Memory B cell (primary cell): ENCODE results near the gene PKD2L1.
A peak's percentile ranks its signal among the peaks of the same experiment; 100 is the strongest.
"Not testable (repeated sequence)": the region's sequence is repeated elsewhere in the genome, so short reads cannot be mapped to it uniquely, and the experiment has no call there.

Experiments used
- ATAC-seq: fragments of 150-1000 bp; cut with Tn5 transposase; 2 replicates; pipeline ENCODE4 v1.10.0; 2021; ENCODE audit warnings: low read depth, mild to moderate bottlenecking, moderate library complexity
- DNase-seq, 2 donors: peaks; one replicate each; pipeline ENCODE4 v3.0.0; 2022; ENCODE audit warnings: low spot score in 2 of 2
- H3K27ac Mint-ChIP-seq: one replicate; pipeline ENCODE4 v1.8.0; 2022; ENCODE audit warnings: mild to moderate bottlenecking, moderate library complexity, mixed read lengths
- H3K27me3 Mint-ChIP-seq: one replicate; pipeline ENCODE4 v1.8.0; 2022; ENCODE audit warnings: mixed read lengths
- H3K36me3 Mint-ChIP-seq: one replicate; pipeline ENCODE4 v1.8.0; 2022; ENCODE audit warnings: mild to moderate bottlenecking, mixed read lengths
- H3K4me1 Mint-ChIP-seq: one replicate; pipeline ENCODE4 v1.8.0; 2022; ENCODE audit warnings: mixed read lengths
- H3K4me3 Mint-ChIP-seq: one replicate; pipeline ENCODE4 v1.8.0; 2022; ENCODE audit warnings: mild to moderate bottlenecking, moderate library complexity, mixed read lengths
- H3K9me3 Mint-ChIP-seq: one replicate; pipeline ENCODE4 v1.8.0; 2022; ENCODE audit warnings: mixed read lengths

Gene PKD2L1

GRCh38 chr10:100293066-100293465, 37.0 kb downstream of the PKD2L1 start:
- Mint-ChIP-seq H3K36me3 (no peaks in the 10 kb centered on the region), H3K9me3 (no peaks in the 10 kb centered on the region), H3K27me3 (peaks cover 13% of the 10 kb centered on the region), H3K4me3 (no peak overlapping the region), H3K4me1 (peaks cover 4% of the 10 kb centered on the region), H3K27ac (no peak overlapping the region)
- no peak for DNase-seq
- ATAC-seq: no peak

GRCh38 chr10:100292300-100292699, 37.7 kb downstream of the PKD2L1 start:
- H3K27ac Mint-ChIP-seq, H3K9me3 Mint-ChIP-seq, DNase-seq, ATAC-seq, H3K4me1 Mint-ChIP-seq, H3K4me3 Mint-ChIP-seq, H3K36me3 Mint-ChIP-seq: not testable (repeated sequence)
- H3K27me3 Mint-ChIP-seq: peaks cover 13% of the 10 kb centered on the region

GRCh38 chr10:100291356-100291755, 38.7 kb downstream of the PKD2L1 start:
- DNase-seq (no peak), ATAC-seq (no peak)
- Mint-ChIP-seq H3K9me3 (no peaks in the 10 kb centered on the region), H3K4me3 (no peak overlapping the region), H3K27me3 (peaks cover 13% of the 10 kb centered on the region), H3K36me3 (no peaks in the 10 kb centered on the region), H3K4me1 (peaks cover 8% of the 10 kb centered on the region), H3K27ac (no peak overlapping the region)

GRCh38 chr10:100289641-100290040, 40.4 kb downstream of the PKD2L1 start:
- no peak for DNase-seq
- ATAC-seq: no peak
- Mint-ChIP-seq H3K4me1 (peaks cover 20% of the 10 kb centered on the region), H3K9me3 (no peaks in the 10 kb centered on the region), H3K4me3 (no peak overlapping the region), H3K27ac (no peak overlapping the region), H3K27me3 (peaks cover 7% of the 10 kb centered on the region), H3K36me3 (peaks cover 1% of the 10 kb centered on the region)

- DNase-seq (no peak), ATAC-seq (no peak)
- Mint-ChIP-seq H3K9me3 (no peaks in the 10 kb centered on the region), H3K4me1 (peaks cover 22% of the 10 kb centered on the region), H3K27ac (no peak overlapping the region), H3K27me3 (peaks cover 5% of the 10 kb centered on the region), H3K4me3 (no peak overlapping the region), H3K36me3 (peaks cover 2% of the 10 kb centered on the region)
Measured at GRCh38 chr10:100288196-100288595, 41.8 kb downstream of the PKD2L1 start.

- Mint-ChIP-seq H3K27ac (peak overlapping the region; percentile 94), H3K27me3 (peaks cover 5% of the 10 kb centered on the region), H3K4me3 (peak overlapping the region; percentile 43), H3K9me3 (no peaks in the 10 kb centered on the region), H3K36me3 (peaks cover 2% of the 10 kb centered on the region), H3K4me1 (peaks cover 22% of the 10 kb centered on the region)
- ATAC-seq: no peak
- DNase-seq: no peak
Measured at GRCh38 chr10:100287756-100288155, 42.3 kb downstream of the PKD2L1 start.

GRCh38 chr10:100286051-100287033, 43.7 kb downstream of the PKD2L1 start, which contains the start of gene BLOC1S2:
TSS of gene BLOC1S2 (minus strand) at chr10:100286680. CDS start at chr10:100286659, 21 bp downstream.
- Mint-ChIP-seq H3K27ac (peak within 1 kb of the TSS; percentile 94), H3K4me3 (peak within 1 kb of the TSS; percentile 97), H3K4me1 (peaks cover 22% of the 10 kb centered on the region), H3K27me3 (no peaks in the 10 kb centered on the region), H3K9me3 (no peaks in the 10 kb centered on the region), H3K36me3 (peaks cover 2% of the 10 kb centered on the region)
- ATAC-seq (peak; percentile 82), DNase-seq (peak; percentile 87 to 92)

- not testable (repeated sequence) for H3K9me3 Mint-ChIP-seq, DNase-seq, H3K36me3 Mint-ChIP-seq, H3K27me3 Mint-ChIP-seq, ATAC-seq
- Mint-ChIP-seq H3K27ac (peak overlapping the region; percentile 94), H3K4me3 (peak overlapping the region; percentile 97), H3K4me1 (peaks cover 25% of the 10 kb centered on the region)
Measured at GRCh38 chr10:100285326-100285725, 44.7 kb downstream of the PKD2L1 start.

- Mint-ChIP-seq H3K27ac (no peak overlapping the region), H3K4me1 (peaks cover 25% of the 10 kb centered on the region), H3K27me3 (no peaks in the 10 kb centered on the region), H3K36me3 (peaks cover 13% of the 10 kb centered on the region), H3K4me3 (no peak overlapping the region), H3K9me3 (no peaks in the 10 kb centered on the region)
- DNase-seq: no peak
- peak; percentile 36 for ATAC-seq
Measured at GRCh38 chr10:100282907-100283306, 47.1 kb downstream of the PKD2L1 start.

GRCh38 chr10:100276971-100277370, 53.1 kb downstream of the PKD2L1 start:
- not testable (repeated sequence) for DNase-seq, ATAC-seq, H3K9me3 Mint-ChIP-seq, H3K4me1 Mint-ChIP-seq, H3K27ac Mint-ChIP-seq, H3K27me3 Mint-ChIP-seq, H3K4me3 Mint-ChIP-seq
- H3K36me3 Mint-ChIP-seq: peaks cover 21% of the 10 kb centered on the region

GRCh38 chr10:100267239-100268104, 62.6 kb downstream of the PKD2L1 start, which contains the start of gene CWF19L1:
TSS of gene CWF19L1 (minus strand) at chr10:100267638. CDS start at chr10:100267593, 45 bp downstream.
- H3K36me3 Mint-ChIP-seq: peaks cover 5% of the 10 kb centered on the region
- peak within 1 kb of the TSS; percentile 100 for H3K4me3 Mint-ChIP-seq
- no peaks in the 10 kb centered on the region for H3K27me3 Mint-ChIP-seq
- peaks cover 17% of the 10 kb centered on the region for H3K4me1 Mint-ChIP-seq
- peak; percentile 39 to 63 for DNase-seq
- H3K9me3 Mint-ChIP-seq: no peaks in the 10 kb centered on the region
- peak; percentile 75 for ATAC-seq
- H3K27ac Mint-ChIP-seq: peak within 1 kb of the TSS; percentile 99

GRCh38 chr10:100265821-100266485, 64.1 kb downstream of the PKD2L1 start:
- Mint-ChIP-seq H3K4me3 (peak overlapping the region; percentile 100), H3K9me3 (no peaks in the 10 kb centered on the region), H3K27me3 (no peaks in the 10 kb centered on the region), H3K36me3 (peaks cover 13% of the 10 kb centered on the region), H3K4me1 (peaks cover 24% of the 10 kb centered on the region), H3K27ac (peak overlapping the region; percentile 81)
- no peak for ATAC-seq
- DNase-seq: no peak

- Mint-ChIP-seq H3K36me3 (peaks cover 34% of the 10 kb centered on the region), H3K27ac (no peak overlapping the region), H3K9me3 (no peaks in the 10 kb centered on the region), H3K4me3 (no peak overlapping the region), H3K4me1 (peaks cover 2% of the 10 kb centered on the region), H3K27me3 (no peaks in the 10 kb centered on the region)
- no peak for DNase-seq
- ATAC-seq: no peak
Measured at GRCh38 chr10:100254191-100254590, 75.8 kb downstream of the PKD2L1 start.
